ENCODE data around the gene CALHM4.

DNA sequence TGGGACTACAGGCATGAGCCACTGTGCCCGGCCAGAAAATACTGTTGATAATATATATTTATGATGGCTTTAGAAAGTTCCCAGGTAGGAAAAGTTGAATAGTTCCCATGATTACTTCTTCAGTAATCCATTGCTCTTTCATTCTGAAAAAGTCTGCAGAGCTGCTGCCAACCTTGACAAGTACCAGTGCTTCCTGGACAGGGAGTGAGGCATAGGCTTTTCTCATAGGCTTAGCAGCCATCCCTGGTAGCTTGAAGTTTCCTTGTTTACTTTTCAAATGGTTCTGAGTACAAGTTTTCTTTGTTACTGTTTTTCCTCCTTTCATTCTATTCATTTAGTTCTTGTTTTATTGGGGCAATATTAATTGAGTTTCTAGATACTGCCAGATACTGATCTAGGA, 25.6 kb downstream of the CALHM4 start:
- TF ChIP-seq SP1 (IDR thresholded peaks at IDR 0.05; ENCODE audit: low read depth, low read length) (no peak), CBX8 (IDR thresholded peaks at IDR 0.05; ENCODE audit: borderline replicate concordance, low read depth, low read length) (no peak), POLR2A (IDR thresholded peaks at IDR 0.05; ENCODE audit: control extremely low read depth in 1 of 2, low read depth in 2 of 2, low read length in 2 of 2) (no peak), CTCF (IDR thresholded peaks at IDR 0.05; ENCODE audit: control extremely low read depth in 1 of 3, insufficient read depth in 1 of 3, low read depth in 1 of 3, low read length in 3 of 3) (no peak), FOSL1 (IDR thresholded peaks at IDR 0.05; ENCODE audit: insufficient read depth, low read depth, low read length) (no peak), EZH2 (IDR thresholded peaks at IDR 0.05; ENCODE audit: low read depth, low read length, severe bottlenecking) (no peak), POLR2AphosphoS5 (IDR thresholded peaks at IDR 0.05; ENCODE audit: low read depth, low read length) (no peak), EP300 (IDR thresholded peaks at IDR 0.05; ENCODE audit: borderline replicate concordance in 1 of 2, low read depth in 2 of 2, low read length in 2 of 2) (no peak)
